GM20000 (cell line): ENCODE data around the gene TARS3.
"Not testable (repeated sequence)": the region's sequence is repeated elsewhere in the genome, so short reads cannot be mapped to it uniquely, and the experiment has no call there.

ENCODE experiments used
- DNase-seq: peaks from one replicate; pipeline ENCODE4 v3.0.0; 2012; ENCODE audit warnings: low spot score
- CTCF ChIP-seq: IDR thresholded peaks from 2 replicates; pipeline ENCODE4 v1.5.1; 2012; ENCODE audit warnings: mild to moderate bottlenecking, control low read depth; ENCODE audit errors: extremely low read depth, missing control alignments

The TARS3 gene

GRCh38 chr15:101723874-101724674 is at the start of gene TARS3:
Gene TARS3 (minus strand): TSS chr15:101724473. CDS start chr15:101724387, 86 bp downstream.
- peak; percentile 24 for TF ChIP-seq CTCF
- peak; percentile 99 for DNase-seq

DNA sequence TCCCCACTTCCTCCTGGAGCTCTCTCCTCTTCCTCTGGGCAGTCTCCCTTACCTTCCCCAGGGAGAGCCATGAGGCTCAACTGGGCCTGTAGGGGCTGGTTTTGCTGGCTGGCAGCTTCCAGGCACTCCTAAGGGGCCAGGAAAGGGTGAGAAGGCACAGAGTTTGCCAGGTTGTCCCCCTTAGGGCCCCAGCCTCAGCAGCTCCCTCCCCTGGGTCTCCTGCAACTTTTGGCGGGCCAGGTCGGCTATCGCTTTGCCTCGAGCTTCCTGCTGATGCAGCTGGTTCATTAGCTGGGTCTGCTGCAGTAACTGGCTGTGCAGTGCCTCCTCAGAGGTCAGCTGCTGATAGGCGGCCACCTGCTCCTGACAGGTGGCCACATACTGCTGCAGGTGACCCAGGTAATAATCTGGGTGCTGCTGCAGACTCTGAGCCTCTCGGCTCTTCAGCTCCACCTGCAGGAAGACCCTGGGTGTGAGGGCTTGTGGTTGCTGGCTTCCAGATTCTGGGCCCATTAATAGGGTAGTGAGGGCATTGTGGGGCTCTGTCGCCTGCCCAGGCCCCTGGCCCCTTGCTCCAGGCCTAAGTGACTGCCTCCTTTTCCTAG is 49.3 kb upstream of the TARS3 start:
- TF ChIP-seq CTCF: no peak
- no peak for DNase-seq

DNA sequence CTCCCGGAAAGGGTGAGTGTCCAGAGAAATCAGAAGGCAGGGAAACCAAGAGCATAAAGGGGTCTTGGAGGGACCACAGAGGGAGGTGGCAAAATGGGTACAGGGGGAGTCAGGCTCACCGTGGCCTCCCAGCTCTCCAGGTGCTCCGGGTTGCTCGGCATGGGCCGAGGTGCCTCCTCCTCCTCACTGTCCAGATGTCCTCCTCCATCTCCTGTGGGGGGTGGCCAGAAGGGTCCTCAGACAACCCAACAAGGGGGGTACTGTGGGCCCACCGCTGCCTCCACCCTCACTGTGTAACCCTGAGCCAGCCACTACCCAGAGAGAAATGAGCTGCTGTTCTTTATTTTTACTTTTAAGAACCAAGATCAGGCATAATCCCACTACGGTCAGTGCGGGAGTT is 48.6 kb upstream of the TARS3 start:
- TF ChIP-seq CTCF: no peak
- no peak for DNase-seq

GRCh38 chr15:101767083-101767640 is 42.9 kb upstream of the TARS3 start:
- DNase-seq: not testable (repeated sequence)

GRCh38 chr15:101765772-101766456 is 41.6 kb upstream of the TARS3 start:
- no peak for DNase-seq
- TF ChIP-seq CTCF: no peak

DNA sequence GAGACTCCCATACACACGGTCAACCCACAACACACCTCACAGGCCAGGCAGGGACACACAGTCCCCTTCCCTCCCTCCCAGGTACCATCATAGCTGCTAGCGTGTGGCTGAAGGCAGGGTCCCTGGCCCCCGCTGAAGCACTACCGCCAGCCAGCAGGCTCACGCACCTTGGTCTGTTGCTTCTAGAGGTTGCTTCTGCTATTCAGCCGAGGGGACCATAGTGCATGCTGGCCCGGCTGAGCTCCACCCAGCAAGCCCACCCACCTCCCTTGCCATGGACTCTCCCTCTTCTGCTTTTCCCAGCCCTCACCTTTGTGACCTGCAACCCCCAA is 41.0 kb upstream of the TARS3 start:
- not testable (repeated sequence) for DNase-seq

- not testable (repeated sequence) for DNase-seq
Observed at GRCh38 chr15:101764669-101765339, 40.5 kb upstream of the TARS3 start.

GRCh38 chr15:101746716-101747082 is 22.4 kb upstream of the TARS3 start:
- DNase-seq: not testable (repeated sequence)

GRCh38 chr15:101734837-101735236 is 10.6 kb upstream of the TARS3 start:
- DNase-seq: not testable (repeated sequence)
